GM18502 (cell line): Measurements from ENCODE around the gene ISCA2.
"Not testable (repeated sequence)": the region's sequence is repeated elsewhere in the genome, so short reads cannot be mapped to it uniquely, and the experiment has no call there.

Experiments
- ATAC-seq: cut with Tn5 transposase; IDR thresholded peaks from one replicate; pipeline ENCODE4 v1.9.1; 2021; ENCODE audit warnings: mild to moderate bottlenecking; ENCODE audit not compliant: unreplicated experiment, poor library complexity

Gene ISCA2

GRCh38 chr14:74525361-74525851 lies 31.8 kb downstream of the ISCA2 start:
- no peak for ATAC-seq

GRCh38 chr14:74526854-74527585 lies 33.5 kb downstream of the ISCA2 start:
- ATAC-seq = no peak

- ATAC-seq = no peak
Measured at GRCh38 chr14:74527736-74528280, 34.2 kb downstream of the ISCA2 start.

- no peak for ATAC-seq
Measured at GRCh38 chr14:74528406-74528805, 34.8 kb downstream of the ISCA2 start.

GRCh38 chr14:74528886-74529285 lies 35.3 kb downstream of the ISCA2 start:
- ATAC-seq = no peak

- ATAC-seq = no peak
Measured at GRCh38 chr14:74531006-74531405, 37.4 kb downstream of the ISCA2 start.

GRCh38 chr14:74531467-74531866 lies 37.9 kb downstream of the ISCA2 start:
- no peak for ATAC-seq

GRCh38 chr14:74532246-74532645 lies 38.7 kb downstream of the ISCA2 start:
- no peak for ATAC-seq

GRCh38 chr14:74533576-74533975 lies 40.0 kb downstream of the ISCA2 start:
- ATAC-seq = no peak

GRCh38 chr14:74535756-74536325 lies 42.3 kb downstream of the ISCA2 start:
- ATAC-seq = no peak

- ATAC-seq = not testable (repeated sequence)
Measured at GRCh38 chr14:74536336-74536735, 42.8 kb downstream of the ISCA2 start.

GRCh38 chr14:74538411-74539391 lies 45.1 kb downstream of the ISCA2 start:
- ATAC-seq = no peak

- no peak for ATAC-seq
Measured at GRCh38 chr14:74539503-74539902, 45.9 kb downstream of the ISCA2 start.

- no peak for ATAC-seq
Measured at GRCh38 chr14:74541225-74541624, 47.7 kb downstream of the ISCA2 start.

- no peak for ATAC-seq
Measured at GRCh38 chr14:74542056-74542685, 48.6 kb downstream of the ISCA2 start.

GRCh38 chr14:74543771-74544438 lies 50.3 kb downstream of the ISCA2 start:
- no peak for ATAC-seq

- ATAC-seq = no peak
Measured at GRCh38 chr14:74545386-74545785, 51.8 kb downstream of the ISCA2 start.

GRCh38 chr14:74546416-74546815 lies 52.9 kb downstream of the ISCA2 start:
- no peak for ATAC-seq
